Fibroblast of the conjunctiva (primary cell): Measurements from ENCODE around the gene KDM5B.
"Not testable (repeated sequence)": the region's sequence is repeated elsewhere in the genome, so short reads cannot be mapped to it uniquely, and the experiment has no call there.

ENCODE experiments used
- DNase-seq: peaks from one replicate; pipeline ENCODE4 v3.0.0-alpha.2; 2010; ENCODE audit warnings: low read depth

Gene KDM5B

DNA sequence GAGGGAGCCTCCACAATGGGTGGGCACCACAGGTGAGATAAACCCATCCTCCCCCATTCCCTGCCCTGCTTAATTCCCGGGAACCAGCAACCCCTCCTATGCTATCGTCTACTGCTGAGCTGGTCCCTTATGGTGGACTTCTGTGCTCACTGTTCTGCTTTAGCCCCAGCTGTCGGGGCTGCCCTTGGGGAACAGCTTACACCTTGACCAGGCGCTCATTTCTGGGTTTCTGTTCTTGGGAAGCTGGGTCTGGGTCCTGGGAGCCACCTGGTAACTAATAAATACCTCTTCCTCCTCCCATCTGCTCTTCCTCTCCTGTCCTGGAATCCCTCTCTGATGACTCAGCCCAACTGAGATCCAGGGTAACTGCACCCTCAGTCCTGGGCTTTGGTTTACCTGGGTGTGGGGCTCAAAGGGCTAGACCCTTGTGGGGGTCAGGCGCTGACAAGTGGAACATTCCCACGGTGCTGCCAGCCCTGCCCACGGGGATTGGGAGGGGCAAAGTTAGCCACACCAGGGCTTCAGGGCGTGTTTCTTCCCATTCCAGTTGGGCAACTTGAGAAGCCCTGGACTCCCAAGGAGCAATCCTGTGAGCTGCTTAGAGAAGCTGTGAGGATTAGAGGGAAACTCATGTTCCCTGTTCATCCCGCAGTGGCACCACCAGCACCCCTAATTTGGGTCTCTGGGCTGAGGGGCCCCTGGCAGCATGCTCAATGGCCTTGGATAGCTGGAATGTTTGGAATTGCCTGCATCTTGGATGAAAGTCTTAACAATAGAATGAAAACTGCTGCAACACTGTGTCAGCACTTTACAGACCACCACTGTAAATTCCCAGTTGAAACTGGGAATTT is 4.2 kb upstream of the KDM5B start:
- DNase-seq, result no peak

DNA sequence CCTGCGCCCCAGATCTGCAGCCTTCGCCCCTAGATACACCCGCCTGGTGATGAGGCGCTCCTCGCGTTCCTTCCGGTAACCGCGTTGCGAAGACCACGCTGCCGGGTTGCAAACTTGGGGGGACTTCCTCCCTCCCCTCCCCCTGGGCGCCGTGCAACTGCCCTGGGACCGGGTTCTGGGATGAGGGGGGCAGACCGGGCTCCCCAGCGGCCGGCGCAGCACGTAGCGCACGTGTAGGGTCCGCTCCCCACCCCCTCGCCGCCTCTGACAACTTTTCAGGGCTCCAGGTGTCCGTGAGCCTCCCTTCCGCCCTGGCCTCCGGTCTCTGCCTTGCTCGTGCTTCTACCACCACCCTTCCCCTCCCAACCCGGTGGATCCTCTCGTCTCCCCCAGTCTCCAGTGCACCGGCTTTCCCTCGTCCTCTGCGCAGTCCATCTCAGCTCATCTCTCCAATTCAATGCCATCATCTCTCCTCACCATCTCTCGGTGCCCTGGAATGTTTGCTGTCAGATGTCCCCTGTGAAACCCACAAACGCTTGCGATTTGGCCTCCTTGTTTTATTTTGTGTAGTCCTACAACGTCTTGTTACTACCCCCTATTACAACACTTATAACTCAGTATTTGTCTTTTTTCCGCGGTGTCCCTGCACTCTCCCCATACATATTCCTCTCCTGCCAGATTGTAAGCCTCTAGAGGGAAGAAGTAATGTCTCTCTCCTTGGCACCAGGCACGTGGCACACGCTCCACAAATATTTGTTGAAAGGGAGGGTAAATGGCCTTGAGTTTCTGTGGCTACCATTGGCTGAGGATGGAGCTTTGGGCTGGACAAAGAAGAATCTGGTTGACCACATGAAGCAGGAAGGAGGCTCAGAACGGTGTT is 3.3 kb upstream of the KDM5B start:
- no peak for DNase-seq

DNA sequence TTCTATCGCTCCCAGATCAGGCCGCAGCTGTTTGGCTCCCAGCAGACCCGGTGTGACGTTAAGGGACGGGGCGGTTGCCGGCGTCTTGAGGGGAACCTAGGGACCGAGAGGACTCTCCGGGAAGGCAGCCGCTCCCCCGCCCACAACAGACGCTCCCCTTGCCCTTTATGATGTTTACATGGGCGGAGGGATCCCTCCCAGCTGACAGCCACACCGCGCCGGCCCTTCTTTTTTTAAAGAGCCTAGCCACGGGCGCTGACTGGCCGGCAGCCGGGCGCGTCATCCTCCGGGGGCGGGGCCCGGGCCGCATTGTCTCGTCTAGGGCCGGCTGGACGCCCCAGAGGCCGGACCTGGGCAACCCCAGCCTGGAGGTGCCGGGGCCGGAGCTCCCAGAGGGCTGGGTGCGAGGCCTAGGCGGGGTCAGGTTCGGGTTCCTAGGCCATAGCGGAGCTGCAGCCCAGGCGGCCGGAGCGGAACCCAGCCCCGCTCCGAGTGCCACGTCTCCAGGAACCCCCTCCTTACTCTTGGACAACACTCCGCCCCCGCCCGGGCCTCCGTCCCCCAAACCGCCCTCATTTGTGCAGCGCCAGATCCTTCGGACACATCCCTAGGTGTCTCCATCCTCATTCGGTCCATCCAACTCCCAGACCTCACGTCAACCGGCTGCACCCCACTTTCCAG is 2.5 kb upstream of the KDM5B start, which contains the start of gene PCAT6:
Gene PCAT6 (plus strand): TSS at position 340 of the 681 bp plus-strand sequence.
- peak; percentile 77 for DNase-seq

DNA sequence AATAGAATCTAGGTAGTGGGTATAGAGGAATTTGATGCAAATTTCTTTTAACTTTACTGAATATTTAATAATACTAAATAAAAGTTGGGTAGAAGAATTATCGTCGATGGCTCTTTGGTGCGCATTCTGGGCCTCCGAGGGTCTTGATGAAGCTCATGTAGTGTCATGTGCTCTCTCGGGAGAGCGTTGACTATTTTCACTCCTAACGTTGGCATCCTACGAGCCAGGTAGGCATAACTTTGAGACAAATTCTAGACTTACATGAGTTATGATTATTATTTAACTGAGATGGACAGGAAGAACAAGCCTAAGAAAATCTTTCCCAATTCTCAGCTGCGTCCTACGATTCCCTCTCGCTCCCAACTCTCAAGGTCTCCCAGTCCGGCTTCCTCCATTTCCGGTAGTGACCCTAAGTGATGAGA is 2.0 kb upstream of the KDM5B start:
- DNase-seq, result no peak

DNA sequence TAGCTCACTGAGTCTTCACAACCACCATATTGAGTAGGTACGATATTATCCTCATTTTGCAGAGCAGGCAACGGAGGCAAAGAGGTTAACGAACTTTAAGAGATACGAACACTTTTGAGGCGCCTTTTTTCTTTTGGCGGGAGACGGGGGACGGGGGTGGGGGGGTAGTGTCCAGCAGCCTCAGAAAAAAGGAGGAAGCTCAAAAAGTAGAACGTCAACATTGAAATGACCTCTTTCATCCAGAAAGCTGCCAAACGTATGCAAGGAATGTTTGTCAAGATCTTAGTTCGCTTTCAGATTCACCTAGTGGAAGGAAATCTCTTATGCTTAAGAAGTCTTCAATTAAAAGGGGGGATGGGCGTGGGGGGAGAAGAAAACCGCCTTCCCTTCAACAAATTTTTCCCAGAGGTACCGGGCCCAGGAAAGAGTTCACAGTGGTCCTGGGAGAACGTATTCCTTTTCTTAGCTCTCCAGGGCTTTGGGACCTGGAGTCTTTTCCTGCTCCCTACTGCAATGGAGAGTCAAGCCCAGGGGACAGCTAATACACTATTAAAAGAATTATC is 1.5 kb upstream of the KDM5B start:
- DNase-seq, result no peak

DNA sequence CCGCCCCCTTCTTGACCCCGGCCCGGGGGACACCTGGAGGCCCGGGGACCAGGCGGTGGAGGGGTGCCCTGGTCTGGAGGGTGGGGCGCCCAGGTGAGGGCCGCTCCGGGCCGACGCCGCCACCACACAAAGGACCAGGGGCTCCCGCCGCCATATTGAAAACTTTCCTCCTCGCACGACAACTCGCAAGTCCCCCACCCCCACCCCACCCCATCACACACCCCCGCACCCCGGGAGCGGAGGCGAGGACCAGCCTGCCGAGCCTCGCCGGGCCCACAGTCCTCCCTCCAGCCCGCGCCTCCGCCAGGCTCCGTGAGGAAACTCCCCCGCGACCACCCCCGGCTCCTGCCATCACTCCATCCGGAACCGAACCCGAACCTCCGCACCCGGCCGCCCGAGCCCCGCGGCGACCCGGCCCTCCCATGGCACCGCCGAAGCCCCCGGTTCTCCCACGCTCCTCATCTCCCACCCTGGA is 733 bp downstream of the KDM5B start:
- no peak for DNase-seq

DNA sequence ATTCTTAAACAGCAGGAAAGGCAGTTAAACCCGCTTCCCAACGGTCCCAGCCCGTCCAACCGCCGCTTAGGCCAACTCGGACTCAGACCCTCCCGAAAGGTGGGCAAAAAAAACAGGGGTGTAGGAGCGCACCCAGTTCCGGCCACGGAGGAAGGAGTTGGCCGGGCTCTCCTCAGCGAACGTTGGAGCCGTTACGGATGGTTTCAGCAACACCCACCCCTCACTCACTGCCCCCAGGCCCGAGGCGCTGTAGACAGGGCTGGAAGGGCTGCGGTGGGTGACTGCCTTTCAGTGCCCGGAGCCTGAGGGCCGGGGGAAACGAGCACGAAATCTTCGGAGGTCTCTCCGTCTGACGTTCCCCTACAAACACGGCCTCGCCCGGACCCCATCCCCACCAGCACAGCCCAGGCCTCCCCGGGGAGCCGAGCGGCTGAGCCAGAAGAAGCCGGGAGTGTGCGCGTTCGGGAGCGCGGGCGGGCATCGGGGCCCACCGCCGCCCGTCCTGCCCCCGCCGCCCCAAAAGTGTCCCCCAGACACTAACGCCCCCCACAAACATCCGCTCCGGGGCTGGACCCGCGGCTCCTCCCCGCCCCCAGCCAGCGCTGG is 1.3 kb downstream of the KDM5B start:
- no peak for DNase-seq

DNA sequence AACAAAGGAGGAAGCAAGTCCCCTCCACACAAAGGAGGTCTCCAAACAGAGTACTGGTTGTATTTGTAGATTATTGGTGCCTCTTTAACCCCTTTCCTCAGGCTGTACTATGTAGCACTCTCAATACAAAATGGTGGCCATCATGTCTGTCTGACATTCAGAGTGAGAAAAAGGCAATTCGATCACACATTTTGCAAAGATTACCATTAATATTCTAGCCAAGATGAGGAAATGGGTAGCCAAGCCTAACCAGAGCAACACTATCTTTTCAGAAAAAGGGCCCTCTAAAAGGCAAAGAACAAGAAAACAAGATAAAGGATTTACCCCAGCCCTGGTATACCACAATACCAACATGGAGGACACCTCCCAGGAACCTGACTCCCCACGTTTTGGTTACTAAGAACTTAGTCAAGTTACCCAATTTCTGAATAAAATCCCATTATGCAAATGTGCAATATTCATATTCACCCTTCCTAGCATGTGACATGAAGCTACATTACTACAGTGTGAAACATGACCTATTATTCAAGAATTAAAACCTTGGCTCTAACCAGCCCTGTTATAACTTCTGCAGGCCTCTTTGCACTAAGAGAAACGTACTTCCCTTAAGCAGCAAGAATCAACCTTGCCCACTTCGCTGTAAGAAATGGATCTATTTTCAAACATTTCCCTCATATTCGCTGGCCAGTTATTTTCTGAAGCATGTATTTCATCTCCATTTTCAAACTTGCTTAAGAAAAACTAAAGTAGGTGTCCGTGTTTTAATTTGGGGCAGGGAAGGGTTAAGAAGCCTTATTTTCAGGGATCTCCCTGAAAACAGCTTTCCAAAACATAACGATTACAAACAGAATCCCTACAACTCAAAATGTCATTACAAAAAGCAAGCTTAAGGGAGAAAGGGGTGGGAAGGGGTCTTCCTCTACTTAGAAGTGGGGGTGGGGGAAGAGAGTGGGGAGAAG is 2.1 kb downstream of the KDM5B start:
- DNase-seq, result no peak

DNA sequence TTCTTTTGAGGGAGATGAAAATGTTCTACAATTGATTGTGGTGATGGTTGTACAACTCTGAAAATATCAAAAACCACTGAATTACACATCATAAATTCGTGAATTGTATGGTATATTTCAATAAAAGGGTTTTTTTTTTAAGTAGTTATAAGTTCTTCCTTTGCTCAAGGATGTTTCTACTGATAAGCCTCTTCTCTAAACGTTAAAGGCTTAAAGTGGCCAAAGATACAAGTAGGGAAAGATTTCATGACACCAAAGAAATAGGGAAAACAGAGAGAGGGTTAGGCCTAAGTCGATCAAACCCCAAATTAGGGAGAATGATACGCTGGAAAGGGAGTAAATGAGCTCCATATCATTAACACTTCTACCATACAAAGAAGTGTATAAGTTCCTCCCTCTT is 4.1 kb downstream of the KDM5B start:
- no peak for DNase-seq

DNA sequence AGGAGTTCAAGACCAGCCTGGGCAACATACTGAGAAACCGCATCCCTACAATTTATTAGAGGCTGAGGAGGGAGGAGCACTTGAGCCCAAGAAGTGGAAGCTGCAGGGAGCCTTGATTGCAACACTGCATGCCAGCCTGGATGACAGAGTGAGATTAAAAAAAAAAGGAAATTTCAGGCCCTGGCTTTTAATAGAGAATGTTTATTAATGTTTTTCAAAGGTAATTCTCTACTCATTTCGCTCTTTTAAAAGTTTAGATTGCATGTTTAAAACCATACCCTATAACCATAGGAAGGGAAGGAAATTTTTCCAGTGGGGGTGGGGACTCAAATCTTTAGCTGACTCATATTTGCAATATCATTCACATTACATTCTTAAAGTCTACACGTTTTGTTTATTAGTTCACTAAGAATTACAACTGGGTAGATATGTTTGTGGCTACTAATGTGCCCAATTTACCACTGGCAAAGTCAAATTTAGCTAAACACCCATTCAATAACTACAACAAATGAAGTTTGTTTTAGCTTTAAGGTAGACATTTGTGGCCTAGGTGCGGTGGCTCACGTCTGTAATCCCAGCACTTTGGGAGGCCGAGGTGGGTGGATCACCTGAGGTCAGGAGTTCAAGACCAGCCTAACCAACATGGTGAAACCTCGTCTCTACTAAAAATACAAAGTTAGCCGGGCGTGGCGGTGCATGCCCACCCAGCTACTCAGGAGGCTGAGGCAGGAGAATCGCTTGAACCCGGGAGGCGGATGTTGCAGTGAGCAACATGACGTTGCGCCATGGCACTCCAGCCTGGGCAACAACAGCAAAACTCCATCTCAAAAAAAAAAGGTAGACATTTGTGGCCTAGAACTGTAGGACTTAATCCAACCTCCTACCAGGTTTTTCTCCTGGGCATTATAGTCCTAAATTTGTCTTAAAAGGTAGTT is 5.0 kb downstream of the KDM5B start:
- no peak for DNase-seq

DNA sequence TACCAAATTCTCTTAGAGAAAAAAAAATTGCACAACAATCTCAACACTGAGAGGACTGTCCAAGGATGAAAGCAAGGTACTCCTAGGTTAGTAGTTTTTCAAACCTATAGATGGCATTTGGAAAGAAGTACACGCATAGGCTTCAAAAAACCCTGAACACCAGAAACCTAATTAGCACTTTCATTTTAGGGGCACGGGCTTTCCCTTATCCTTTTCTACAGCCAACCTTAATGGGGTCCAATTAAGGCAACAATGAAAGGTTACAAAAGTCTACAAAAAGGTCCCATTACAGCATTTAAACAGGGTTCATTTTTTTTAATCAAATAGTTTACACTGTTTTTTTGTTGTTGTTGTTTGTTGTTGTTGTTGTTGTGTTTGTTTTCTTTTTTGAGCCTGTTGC is 6.2 kb downstream of the KDM5B start:
- no peak for DNase-seq

DNA sequence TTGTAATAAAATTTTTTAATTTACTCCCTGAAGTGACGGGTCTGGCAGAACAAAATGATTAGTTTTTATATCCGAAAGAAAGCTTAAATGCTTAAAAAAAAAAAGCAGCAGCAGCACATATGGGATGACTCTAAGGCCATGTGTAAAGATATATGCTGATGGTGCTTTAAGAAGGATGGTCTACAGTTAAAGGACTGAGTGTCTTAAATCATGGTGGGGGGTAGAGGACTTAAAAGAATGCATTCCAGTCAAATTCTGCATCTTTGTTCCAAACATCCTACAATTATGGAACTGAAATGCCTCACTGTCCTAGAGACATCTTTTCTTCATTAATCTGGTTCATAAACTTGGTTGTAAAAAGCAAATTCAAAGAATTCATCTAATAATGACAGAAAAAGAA is 7.0 kb downstream of the KDM5B start:
- no peak for DNase-seq

DNA sequence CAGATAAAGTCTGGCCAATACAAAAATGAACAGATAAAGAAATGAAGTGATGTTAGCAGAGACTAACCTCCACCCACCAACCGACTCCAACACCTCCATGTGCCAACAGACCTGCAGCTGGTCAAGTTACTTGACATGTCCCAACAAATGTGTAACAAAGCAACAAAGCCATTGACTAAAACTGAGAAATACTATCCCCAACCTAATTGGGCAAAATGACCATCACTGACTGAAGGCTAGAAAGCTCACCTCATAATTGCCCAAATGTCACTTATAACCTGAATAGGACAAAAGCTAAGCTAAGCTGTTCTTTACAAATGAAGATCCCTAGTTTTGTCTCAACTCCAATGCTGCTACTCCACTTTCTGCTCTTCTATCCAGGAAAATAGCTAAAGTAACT is 7.5 kb downstream of the KDM5B start:
- DNase-seq, result no peak

DNA sequence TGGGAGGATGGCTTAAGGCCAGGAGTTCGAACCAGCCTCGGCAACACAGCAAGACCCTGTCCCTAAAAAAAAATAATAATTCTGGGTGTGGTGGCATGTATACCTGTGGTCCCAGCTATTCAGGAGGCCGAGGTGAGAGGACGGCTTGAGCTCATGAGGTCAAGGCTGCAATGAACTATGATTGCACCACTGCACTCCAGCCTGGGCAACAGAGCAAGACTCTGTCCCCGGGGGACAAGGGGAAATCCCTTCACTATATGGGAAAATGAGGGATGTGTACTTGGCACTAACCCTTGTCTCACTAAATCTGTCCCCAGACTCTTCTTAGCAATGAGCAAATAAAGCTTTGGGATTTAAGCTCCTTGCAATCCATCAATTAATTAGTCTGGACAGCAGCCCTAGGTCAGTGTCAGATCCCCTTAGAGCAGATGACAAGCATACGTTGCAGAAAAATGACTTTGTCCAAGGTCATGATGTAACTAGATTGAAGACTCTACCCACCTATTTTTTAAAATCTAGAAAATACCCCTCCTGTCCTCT is 9.4 kb downstream of the KDM5B start:
- no peak for DNase-seq

DNA sequence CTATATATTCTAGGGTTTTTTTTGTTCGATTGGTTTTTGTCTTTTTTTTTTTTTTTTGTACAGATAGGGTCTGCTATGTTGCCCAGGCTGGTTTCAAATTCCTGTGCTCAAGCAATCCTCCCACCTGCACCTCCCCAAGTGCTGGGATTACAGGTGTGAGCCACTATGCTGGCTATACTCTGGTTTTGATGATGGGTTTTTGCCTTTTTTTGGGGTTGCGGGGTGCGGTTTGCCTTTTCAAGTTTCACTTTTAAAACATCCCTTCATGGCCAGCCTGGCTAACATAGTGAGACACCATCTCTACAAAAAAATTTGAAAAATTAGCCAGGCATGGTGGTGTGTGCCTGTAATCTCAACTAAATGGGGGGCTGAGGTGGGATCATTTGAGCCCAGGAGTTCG is 10.0 kb downstream of the KDM5B start:
- DNase-seq, result no peak

DNA sequence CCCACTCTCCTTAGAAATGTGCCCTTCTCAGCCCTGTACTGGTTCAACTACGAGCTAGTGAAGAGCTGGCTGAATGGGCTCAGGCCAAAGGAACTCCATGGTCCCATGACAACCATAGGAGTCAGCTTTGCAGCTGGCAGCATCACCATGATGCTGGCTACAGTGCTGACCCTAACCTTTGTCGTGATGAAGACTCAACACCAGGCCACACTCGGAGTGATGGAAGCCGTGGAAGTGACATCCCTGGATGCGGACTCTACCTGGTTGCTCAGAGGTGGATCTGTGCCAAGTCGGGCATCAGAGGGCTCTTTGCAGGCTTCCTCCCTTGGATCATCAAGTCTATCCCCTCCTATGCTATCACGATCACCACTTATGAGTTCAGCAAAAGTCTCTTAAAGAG is 11.6 kb downstream of the KDM5B start:
- no peak for DNase-seq

DNA sequence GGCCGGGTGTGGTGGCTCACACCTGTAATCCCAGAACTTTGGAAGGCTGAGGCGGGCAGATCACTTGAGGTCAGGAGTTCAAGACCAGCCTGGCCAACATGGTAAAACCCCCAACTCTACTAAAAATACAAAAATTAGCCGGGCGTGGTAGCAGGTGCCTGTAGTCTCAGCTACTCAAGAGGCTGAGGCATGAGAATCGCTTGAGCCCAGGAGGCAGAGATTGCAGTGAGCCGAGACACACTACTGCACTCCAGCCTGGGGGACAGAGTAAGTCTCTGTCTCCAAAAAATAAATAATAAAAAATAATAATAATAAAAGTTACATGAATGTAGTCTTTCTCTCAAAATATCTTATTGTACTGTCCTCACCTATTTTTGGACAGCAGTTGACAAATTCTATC is 13.3 kb downstream of the KDM5B start:
- DNase-seq, result not testable (repeated sequence)

DNA sequence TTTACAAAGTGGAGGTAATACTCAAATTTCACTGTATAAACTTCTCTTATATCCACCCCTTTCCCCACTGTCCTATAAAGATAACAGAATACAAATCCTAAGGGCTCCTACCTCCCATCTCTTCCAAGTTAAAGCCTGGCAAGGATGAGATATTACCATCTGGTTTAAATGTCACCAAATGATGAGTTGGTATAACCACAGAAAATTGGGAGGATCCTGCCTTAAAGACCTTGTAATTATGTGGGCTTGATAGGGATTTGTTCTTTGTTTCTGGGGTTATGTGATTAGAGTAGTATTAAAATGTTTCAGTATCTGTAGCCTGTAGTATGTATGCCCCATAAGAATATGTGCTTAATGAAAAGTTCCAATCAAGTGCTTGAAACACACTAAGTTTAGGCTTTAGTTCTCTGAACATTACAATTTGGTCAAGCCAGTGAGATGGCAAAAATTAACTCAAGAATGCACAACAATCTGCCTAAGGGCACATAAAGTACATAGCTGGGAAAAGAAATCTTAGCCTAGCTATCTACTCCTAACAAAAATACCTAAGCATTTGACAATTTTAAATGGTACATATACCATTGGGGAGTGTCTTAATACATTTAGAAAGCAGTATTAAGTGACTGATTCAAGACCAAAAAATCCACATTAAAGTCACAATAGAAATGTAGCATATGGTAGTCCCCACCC is 14.0 kb downstream of the KDM5B start:
- no peak for DNase-seq
